HL-60 (cell line): ENCODE measurements around the gene DPP10.

Experiments used
- DNase-seq, 2 experiments: peaks; one replicate each; pipeline ENCODE4 v3.0.0-alpha.2; 2010 to 2020; ENCODE audit warnings: low read depth in 1 of 2, low spot score in 1 of 2
- H3K27ac ChIP-seq: fragments of 250-450 bp; sonication (Bioruptor Pico); replicated peaks from 2 replicates; pipeline ENCODE4 v1.5.1; 2020; ENCODE audit warnings: mild to moderate bottlenecking, moderate library complexity
- H3K27me3 ChIP-seq: fragments of 250-450 bp; sonication (Bioruptor Pico); 2 replicates; pipeline ENCODE4 v1.5.1; 2021; ENCODE audit warnings: mild to moderate bottlenecking, moderate library complexity; ENCODE audit not compliant: insufficient read depth, poor library complexity, severe bottlenecking
- H3K4me3 ChIP-seq: replicated peaks from 2 replicates; pipeline ENCODE4 v1.5.1; 2011; ENCODE audit warnings: mild to moderate bottlenecking, control low read depth, low read length; ENCODE audit not compliant: insufficient read depth
- GABPA ChIP-seq: IDR thresholded peaks from 2 replicates; pipeline ENCODE4 v1.6.1; 2012; ENCODE audit warnings: low read depth
- POLR2AphosphoS5 ChIP-seq: IDR thresholded peaks from 2 replicates; pipeline ENCODE4 v1.6.1; 2012; ENCODE audit warnings: low read depth
- SPI1 ChIP-seq: IDR thresholded peaks from 2 replicates; pipeline ENCODE4 v1.6.1; 2012; ENCODE audit warnings: low read depth, mild to moderate bottlenecking, borderline replicate concordance
- TF ChIP-seq, protein P1 (sequence below): IDR thresholded peaks from 2 replicates; pipeline ENCODE4 v1.6.1; 2012; ENCODE audit warnings: low read depth; ENCODE audit not compliant: insufficient replicate concordance
- TF ChIP-seq, protein P2 (sequence below): IDR thresholded peaks from one replicate; pipeline ENCODE4 v1.5.1; 2011; ENCODE audit warnings: low read length, control low read depth, inconsistent platforms; ENCODE audit not compliant: insufficient read depth

Gene DPP10

DNA sequence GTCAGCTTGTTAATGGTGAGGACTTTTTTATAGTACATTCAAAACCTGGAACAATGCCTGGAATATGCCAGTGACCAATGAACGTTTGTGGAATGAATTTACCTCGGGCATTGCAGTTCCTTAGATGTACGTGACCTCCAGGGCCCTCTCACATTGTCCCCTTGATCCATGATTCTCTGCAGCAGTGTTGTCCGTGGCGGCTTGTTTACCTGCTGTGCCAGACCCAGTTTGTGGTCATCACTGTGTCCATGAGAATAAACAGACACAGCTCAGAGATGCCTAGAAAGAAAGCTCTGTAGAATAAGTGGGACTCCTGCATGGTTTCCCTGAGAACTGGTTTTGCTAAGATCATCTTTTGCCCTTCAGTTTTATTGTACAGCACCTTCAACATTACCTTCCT is 1132.2 kb downstream of the DPP10 start:
- TF ChIP-seq, protein P1, sequence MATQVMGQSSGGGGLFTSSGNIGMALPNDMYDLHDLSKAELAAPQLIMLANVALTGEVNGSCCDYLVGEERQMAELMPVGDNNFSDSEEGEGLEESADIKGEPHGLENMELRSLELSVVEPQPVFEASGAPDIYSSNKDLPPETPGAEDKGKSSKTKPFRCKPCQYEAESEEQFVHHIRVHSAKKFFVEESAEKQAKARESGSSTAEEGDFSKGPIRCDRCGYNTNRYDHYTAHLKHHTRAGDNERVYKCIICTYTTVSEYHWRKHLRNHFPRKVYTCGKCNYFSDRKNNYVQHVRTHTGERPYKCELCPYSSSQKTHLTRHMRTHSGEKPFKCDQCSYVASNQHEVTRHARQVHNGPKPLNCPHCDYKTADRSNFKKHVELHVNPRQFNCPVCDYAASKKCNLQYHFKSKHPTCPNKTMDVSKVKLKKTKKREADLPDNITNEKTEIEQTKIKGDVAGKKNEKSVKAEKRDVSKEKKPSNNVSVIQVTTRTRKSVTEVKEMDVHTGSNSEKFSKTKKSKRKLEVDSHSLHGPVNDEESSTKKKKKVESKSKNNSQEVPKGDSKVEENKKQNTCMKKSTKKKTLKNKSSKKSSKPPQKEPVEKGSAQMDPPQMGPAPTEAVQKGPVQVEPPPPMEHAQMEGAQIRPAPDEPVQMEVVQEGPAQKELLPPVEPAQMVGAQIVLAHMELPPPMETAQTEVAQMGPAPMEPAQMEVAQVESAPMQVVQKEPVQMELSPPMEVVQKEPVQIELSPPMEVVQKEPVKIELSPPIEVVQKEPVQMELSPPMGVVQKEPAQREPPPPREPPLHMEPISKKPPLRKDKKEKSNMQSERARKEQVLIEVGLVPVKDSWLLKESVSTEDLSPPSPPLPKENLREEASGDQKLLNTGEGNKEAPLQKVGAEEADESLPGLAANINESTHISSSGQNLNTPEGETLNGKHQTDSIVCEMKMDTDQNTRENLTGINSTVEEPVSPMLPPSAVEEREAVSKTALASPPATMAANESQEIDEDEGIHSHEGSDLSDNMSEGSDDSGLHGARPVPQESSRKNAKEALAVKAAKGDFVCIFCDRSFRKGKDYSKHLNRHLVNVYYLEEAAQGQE = no peak
- TF ChIP-seq POLR2AphosphoS5 = no peak
- TF ChIP-seq, protein P2, sequence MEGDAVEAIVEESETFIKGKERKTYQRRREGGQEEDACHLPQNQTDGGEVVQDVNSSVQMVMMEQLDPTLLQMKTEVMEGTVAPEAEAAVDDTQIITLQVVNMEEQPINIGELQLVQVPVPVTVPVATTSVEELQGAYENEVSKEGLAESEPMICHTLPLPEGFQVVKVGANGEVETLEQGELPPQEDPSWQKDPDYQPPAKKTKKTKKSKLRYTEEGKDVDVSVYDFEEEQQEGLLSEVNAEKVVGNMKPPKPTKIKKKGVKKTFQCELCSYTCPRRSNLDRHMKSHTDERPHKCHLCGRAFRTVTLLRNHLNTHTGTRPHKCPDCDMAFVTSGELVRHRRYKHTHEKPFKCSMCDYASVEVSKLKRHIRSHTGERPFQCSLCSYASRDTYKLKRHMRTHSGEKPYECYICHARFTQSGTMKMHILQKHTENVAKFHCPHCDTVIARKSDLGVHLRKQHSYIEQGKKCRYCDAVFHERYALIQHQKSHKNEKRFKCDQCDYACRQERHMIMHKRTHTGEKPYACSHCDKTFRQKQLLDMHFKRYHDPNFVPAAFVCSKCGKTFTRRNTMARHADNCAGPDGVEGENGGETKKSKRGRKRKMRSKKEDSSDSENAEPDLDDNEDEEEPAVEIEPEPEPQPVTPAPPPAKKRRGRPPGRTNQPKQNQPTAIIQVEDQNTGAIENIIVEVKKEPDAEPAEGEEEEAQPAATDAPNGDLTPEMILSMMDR = no peak
- no peak for TF ChIP-seq GABPA
- TF ChIP-seq SPI1 = no peak
- no peaks in the 10 kb centered on the region for H3K27me3 ChIP-seq
- H3K4me3 ChIP-seq = no peak overlapping the region
- DNase-seq = no peak
- H3K27ac ChIP-seq = no peak overlapping the region

DNA sequence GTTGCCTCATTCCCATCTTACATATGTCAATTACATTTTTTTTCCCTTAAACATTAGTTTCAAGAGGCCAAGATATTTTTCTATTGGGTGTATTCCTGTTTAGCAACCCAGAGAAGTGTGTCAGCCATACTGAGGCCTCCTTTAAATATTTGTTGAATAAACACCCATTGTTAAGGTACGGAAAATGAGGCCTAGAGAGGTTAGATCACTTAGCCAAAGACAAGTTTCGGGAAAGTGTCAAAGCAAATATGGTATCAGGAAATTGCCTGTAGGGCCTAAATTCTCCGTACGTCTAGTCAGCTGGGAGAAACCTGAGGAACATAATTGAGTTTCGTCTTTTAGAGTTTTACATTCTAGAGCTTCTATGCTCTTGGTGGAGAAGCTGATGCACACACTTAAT is 1138.3 kb downstream of the DPP10 start:
- Histone ChIP-seq H3K27ac (no peak overlapping the region), H3K27me3 (no peaks in the 10 kb centered on the region), H3K4me3 (no peak overlapping the region)
- TF ChIP-seq, protein P1 = no peak
- no peak for TF ChIP-seq POLR2AphosphoS5
- no peak for TF ChIP-seq GABPA
- TF ChIP-seq, protein P2 = no peak
- TF ChIP-seq SPI1 = no peak
- DNase-seq = no peak

DNA sequence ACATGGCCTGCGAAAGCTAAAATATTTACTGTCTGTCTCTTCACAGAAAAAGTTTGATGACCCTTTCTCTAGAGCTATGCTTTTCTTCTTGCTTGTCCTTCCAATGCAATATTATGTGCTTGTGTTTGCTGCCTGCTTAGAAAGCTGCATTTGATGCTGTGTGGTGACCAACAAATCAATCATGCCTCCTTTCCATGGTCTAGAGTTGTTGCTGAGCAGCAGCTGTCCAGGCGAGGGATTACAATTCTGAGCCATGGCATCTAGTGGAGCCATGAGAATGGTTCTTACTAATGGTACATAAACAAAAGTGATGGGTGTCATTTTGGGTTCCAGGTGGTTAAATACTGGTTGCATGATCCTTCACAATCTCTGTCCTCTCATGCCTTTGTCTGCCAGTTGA is 1142.1 kb downstream of the DPP10 start:
- DNase-seq = no peak
- no peak overlapping the region for H3K27ac ChIP-seq
- TF ChIP-seq SPI1 (no peak), POLR2AphosphoS5 (no peak), GABPA (no peak)
- TF ChIP-seq, protein P1 = no peak
- TF ChIP-seq, protein P2 = no peak
- H3K4me3 ChIP-seq = no peak overlapping the region
- no peaks in the 10 kb centered on the region for H3K27me3 ChIP-seq
